ENCODE data around the gene XXYLT1. TPM values are rescaled to one million over a fixed set of nuclear protein-coding genes. Genes with fewer than 3 reads are reported as not detected.
A peak's percentile ranks its signal among the peaks of the same experiment; 100 is the strongest.

Gene XXYLT1
- total and polyA plus RNA-seq, 9 of the 15 experiments (the other 6 are each of a cell fraction or from before 2014, with no cell fraction given) = 1.9 to 18.9 (median 15.0) TPM

DNA sequence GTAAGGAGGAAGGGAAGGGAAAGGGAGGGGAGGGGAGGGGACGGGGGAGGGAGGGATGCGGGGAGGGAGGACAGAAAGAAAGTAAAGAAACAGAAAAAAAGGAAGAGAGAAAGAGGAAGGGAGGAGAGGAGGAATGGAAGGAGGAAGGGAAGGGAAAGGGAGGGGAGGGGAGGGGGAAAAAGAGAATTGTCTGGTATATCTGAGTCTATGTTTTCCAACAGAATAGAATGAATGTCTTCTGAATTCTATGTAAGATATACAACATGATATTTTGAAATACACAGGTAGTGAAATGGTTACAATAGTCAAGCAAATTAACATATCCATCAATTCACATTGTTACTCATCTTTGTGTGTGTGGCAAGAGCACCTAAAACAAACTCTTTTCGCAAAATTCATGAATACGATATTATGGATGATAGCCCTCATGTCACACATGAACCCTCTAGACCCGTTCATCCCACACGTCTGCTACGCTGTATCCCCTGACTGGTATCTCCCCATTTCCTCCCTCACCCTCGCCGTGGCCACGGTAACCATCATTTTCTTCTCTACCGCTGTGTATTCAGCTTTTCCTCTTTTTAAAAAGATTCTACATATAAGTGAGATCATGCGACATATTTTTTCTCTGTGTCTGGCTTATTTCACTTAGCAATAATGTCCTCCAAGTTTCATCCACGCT, 168.9 kb downstream of the XXYLT1 start (continued):
- TF ChIP-seq, protein P1, sequence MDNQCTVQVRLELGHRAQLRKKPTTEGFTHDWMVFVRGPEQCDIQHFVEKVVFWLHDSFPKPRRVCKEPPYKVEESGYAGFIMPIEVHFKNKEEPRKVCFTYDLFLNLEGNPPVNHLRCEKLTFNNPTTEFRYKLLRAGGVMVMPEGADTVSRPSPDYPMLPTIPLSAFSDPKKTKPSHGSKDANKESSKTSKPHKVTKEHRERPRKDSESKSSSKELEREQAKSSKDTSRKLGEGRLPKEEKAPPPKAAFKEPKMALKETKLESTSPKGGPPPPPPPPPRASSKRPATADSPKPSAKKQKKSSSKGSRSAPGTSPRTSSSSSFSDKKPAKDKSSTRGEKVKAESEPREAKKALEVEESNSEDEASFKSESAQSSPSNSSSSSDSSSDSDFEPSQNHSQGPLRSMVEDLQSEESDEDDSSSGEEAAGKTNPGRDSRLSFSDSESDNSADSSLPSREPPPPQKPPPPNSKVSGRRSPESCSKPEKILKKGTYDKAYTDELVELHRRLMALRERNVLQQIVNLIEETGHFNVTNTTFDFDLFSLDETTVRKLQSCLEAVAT (IDR thresholded peaks at IDR 0.05) = 0 out of 4 replicates have a peak, but pooled peaks of 1 of the 2 experiments have one; percentile 21
- TF ChIP-seq RHOXF2B (CRISPR knock-in tag; conservative IDR thresholded peaks at IDR 0.05) = no peak
- TF ChIP-seq, protein P2, sequence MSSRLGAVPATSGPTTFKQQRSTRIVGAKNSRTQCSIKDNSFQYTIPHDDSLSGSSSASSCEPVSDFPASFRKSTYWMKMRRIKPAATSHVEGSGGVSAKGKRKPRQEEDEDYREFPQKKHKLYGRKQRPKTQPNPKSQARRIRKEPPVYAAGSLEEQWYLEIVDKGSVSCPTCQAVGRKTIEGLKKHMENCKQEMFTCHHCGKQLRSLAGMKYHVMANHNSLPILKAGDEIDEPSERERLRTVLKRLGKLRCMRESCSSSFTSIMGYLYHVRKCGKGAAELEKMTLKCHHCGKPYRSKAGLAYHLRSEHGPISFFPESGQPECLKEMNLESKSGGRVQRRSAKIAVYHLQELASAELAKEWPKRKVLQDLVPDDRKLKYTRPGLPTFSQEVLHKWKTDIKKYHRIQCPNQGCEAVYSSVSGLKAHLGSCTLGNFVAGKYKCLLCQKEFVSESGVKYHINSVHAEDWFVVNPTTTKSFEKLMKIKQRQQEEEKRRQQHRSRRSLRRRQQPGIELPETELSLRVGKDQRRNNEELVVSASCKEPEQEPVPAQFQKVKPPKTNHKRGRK (tag; IDR thresholded peaks at IDR 0.05) = peak; percentile 96
- TF ChIP-seq NFE2L1 (tag; IDR thresholded peaks at IDR 0.05; ENCODE audit: borderline replicate concordance, low read depth) = no peak
- no peak for TF ChIP-seq TARDBP (IDR thresholded peaks at IDR 0.05)
- peak; percentile 51; the same call in 1 of the 2 replicates for TF ChIP-seq ADNP (tag; IDR thresholded peaks at IDR 0.05)
- TF ChIP-seq CSDE1 (IDR thresholded peaks at IDR 0.05) = 0 out of 4 replicates have a peak, but pooled peaks of 1 of the 2 experiments have one; percentile 32

Measured in K562 (cell line).